Trophoblast cell (in vitro differentiated cells and primary cell): ENCODE data around the gene ZNF337.

ENCODE experiments used
- DNase-seq, 2 donors: peaks; one replicate each; pipeline ENCODE4 v3.0.0-alpha.2; 2016
- H2AFZ ChIP-seq: 2 replicates; pipeline ENCODE4 v1.6.1; 2013; ENCODE audit warnings: low read length, moderate library complexity, mild to moderate bottlenecking; ENCODE audit not compliant: insufficient read depth, poor library complexity
- H2AK5ac ChIP-seq: 2 replicates; pipeline ENCODE4 v1.6.1; 2013; ENCODE audit warnings: mild to moderate bottlenecking, low read length
- H2BK120ac ChIP-seq: 2 replicates; pipeline ENCODE4 v1.6.1; 2013; ENCODE audit warnings: low read length, mild to moderate bottlenecking, moderate library complexity; ENCODE audit not compliant: insufficient read depth, poor library complexity
- H2BK12ac ChIP-seq: 2 replicates; pipeline ENCODE4 v1.6.1; 2013; ENCODE audit warnings: mild to moderate bottlenecking, low read length, moderate library complexity
- H2BK5ac ChIP-seq: 2 replicates; pipeline ENCODE4 v1.6.1; 2013; ENCODE audit warnings: low read length, low read depth, moderate library complexity, mild to moderate bottlenecking; ENCODE audit not compliant: poor library complexity
- H3K14ac ChIP-seq: 2 replicates; pipeline ENCODE4 v1.6.1; 2013; ENCODE audit warnings: mild to moderate bottlenecking, low read length
- H3K18ac ChIP-seq: 2 replicates; pipeline ENCODE4 v1.6.1; 2013; ENCODE audit warnings: mild to moderate bottlenecking, low read length
- H3K23ac ChIP-seq: 2 replicates; pipeline ENCODE4 v1.6.1; 2013; ENCODE audit warnings: low read length
- H3K27ac ChIP-seq: 2 replicates; pipeline ENCODE4 v1.5.1; 2013; ENCODE audit warnings: low read depth, mild to moderate bottlenecking, inconsistent platforms, low read length, moderate library complexity
- H3K27me3 ChIP-seq: 2 replicates; pipeline ENCODE4 v1.6.1; 2013; ENCODE audit warnings: inconsistent platforms, mild to moderate bottlenecking, low read length, moderate library complexity; ENCODE audit not compliant: insufficient read depth
- H3K36me3 ChIP-seq, 2 experiments: 1 replicate in 1 of 2; 2 replicates in 1 of 2; pipeline ENCODE4 v1.6.1; 2013; ENCODE audit warnings: low read length in 2 of 2, mild to moderate bottlenecking in 2 of 2, moderate library complexity in 1 of 2; ENCODE audit not compliant: insufficient read depth in 2 of 2, control insufficient read depth in 1 of 2
- H3K4ac ChIP-seq: 2 replicates; pipeline ENCODE4 v1.6.1; 2013; ENCODE audit warnings: low read depth, mild to moderate bottlenecking, low read length, moderate library complexity
- H3K4me1 ChIP-seq, 2 experiments: 1 replicate in 1 of 2; 2 replicates in 1 of 2; pipeline ENCODE4 v1.6.1; 2013; ENCODE audit warnings: low read length in 2 of 2, mild to moderate bottlenecking in 2 of 2, moderate library complexity in 1 of 2; ENCODE audit not compliant: insufficient read depth in 2 of 2, control insufficient read depth in 1 of 2
- H3K4me2 ChIP-seq: 2 replicates; pipeline ENCODE4 v1.6.1; 2013; ENCODE audit warnings: inconsistent platforms, mild to moderate bottlenecking, low read length, moderate library complexity
- H3K4me3 ChIP-seq: 2 replicates; pipeline ENCODE4 v1.5.1; 2013; ENCODE audit warnings: mild to moderate bottlenecking, low read depth, low read length, inconsistent platforms
- H3K79me1 ChIP-seq: one replicate; pipeline ENCODE4 v1.6.1; 2013; ENCODE audit warnings: low read length
- H3K79me2 ChIP-seq: 2 replicates; pipeline ENCODE4 v1.6.1; 2013; ENCODE audit warnings: low read length, mild to moderate bottlenecking; ENCODE audit not compliant: control insufficient read depth, insufficient read depth, poor library complexity
- H3K9ac ChIP-seq: 2 replicates; pipeline ENCODE4 v1.6.1; 2013; ENCODE audit warnings: mild to moderate bottlenecking, low read length
- H3K9me3 ChIP-seq: 2 replicates; pipeline ENCODE4 v1.6.1; 2013; ENCODE audit warnings: low read depth, mild to moderate bottlenecking, control low read depth, inconsistent platforms, low read length; ENCODE audit not compliant: insufficient read depth
- H4K12ac ChIP-seq: 2 replicates; pipeline ENCODE4 v1.6.1; 2013; ENCODE audit warnings: low read depth, mild to moderate bottlenecking, low read length, moderate library complexity
- H4K8ac ChIP-seq: 2 replicates; pipeline ENCODE4 v1.6.1; 2013; ENCODE audit warnings: low read depth, mild to moderate bottlenecking, low read length, moderate library complexity
- H4K91ac ChIP-seq: one replicate; pipeline ENCODE4 v1.6.1; 2013; ENCODE audit warnings: low read depth, mild to moderate bottlenecking, low read length, moderate library complexity
- WGBS: extraction: QIAGEN DNeasy Blood & Tissue Kit; methylation state at CpG from one replicate; pipeline ENCODE4 v1.1.7; 2013; ENCODE audit warnings: missing lambda C conversion rate; ENCODE audit not compliant: insufficient read length, insufficient coverage; ENCODE audit errors: extremely low coverage; 5-methylcytosine and 5-hydroxymethylcytosine counted together

Gene ZNF337

GRCh38 chr20:25695532-25696370 is 902 bp downstream of the ZNF337 start:
- H3K4me1 ChIP-seq = peaks cover 0 to 3% of the 10 kb centered on the region in 2 experiments
- H3K18ac ChIP-seq = peak overlapping the region; percentile 96
- H3K79me2 ChIP-seq = peaks cover 8% of the 10 kb centered on the region
- WGBS = no CpG with 5 or more reads among the region's 30 CpGs
- peak overlapping the region; percentile 91 for H4K91ac ChIP-seq
- H3K23ac ChIP-seq = no peak overlapping the region
- H3K79me1 ChIP-seq = peaks cover 9% of the 10 kb centered on the region
- no peak for DNase-seq
- no peak overlapping the region for H2BK12ac ChIP-seq
- no peaks in the 10 kb centered on the region for H3K9me3 ChIP-seq
- no peaks in the 10 kb centered on the region for H3K27me3 ChIP-seq
- H3K9ac ChIP-seq = peak overlapping the region; percentile 97
- peak overlapping the region; percentile 85 for H3K4me2 ChIP-seq
- peak overlapping the region; percentile 44 for H2AK5ac ChIP-seq
- H3K14ac ChIP-seq = peak overlapping the region; percentile 97
- H3K36me3 ChIP-seq = no peaks in the 10 kb centered on the region
- H2BK120ac ChIP-seq = peak overlapping the region; percentile 88
- H3K4me3 ChIP-seq = peak overlapping the region; percentile 94
- H4K12ac ChIP-seq = peak overlapping the region; percentile 76
- peak overlapping the region; percentile 95 for H4K8ac ChIP-seq
- peak overlapping the region; percentile 84 for H2AFZ ChIP-seq
- peak overlapping the region; percentile 91 for H3K27ac ChIP-seq
- H3K4ac ChIP-seq = peak overlapping the region; percentile 87
- peak overlapping the region; percentile 83 for H2BK5ac ChIP-seq

GRCh38 chr20:25692499-25692898 is 4.2 kb downstream of the ZNF337 start:
- no peak overlapping the region for H3K4me2 ChIP-seq
- no CpG with 5 or more reads among the region's 2 CpGs for WGBS
- peaks cover 8% of the 10 kb centered on the region for H3K79me2 ChIP-seq
- no peak overlapping the region for H4K12ac ChIP-seq
- no peak overlapping the region for H2AK5ac ChIP-seq
- H3K9ac ChIP-seq = no peak overlapping the region
- no peak overlapping the region for H3K18ac ChIP-seq
- no peak overlapping the region for H3K27ac ChIP-seq
- DNase-seq = peak in 1 of 2 donors; percentile 22
- H3K4ac ChIP-seq = no peak overlapping the region
- peaks cover 9% of the 10 kb centered on the region for H3K79me1 ChIP-seq
- no peak overlapping the region for H2BK120ac ChIP-seq
- H3K4me1 ChIP-seq = peaks cover 0 to 3% of the 10 kb centered on the region in 2 experiments
- H2BK12ac ChIP-seq = no peak overlapping the region
- H4K91ac ChIP-seq = no peak overlapping the region
- H3K4me3 ChIP-seq = no peak overlapping the region
- no peak overlapping the region for H3K14ac ChIP-seq
- no peaks in the 10 kb centered on the region for H3K9me3 ChIP-seq
- no peak overlapping the region for H3K23ac ChIP-seq
- no peak overlapping the region for H4K8ac ChIP-seq
- no peak overlapping the region for H2BK5ac ChIP-seq
- no peak overlapping the region for H2AFZ ChIP-seq
- no peaks in the 10 kb centered on the region for H3K36me3 ChIP-seq
- no peaks in the 10 kb centered on the region for H3K27me3 ChIP-seq

GRCh38 chr20:25690427-25690826 is 6.2 kb downstream of the ZNF337 start:
- no peaks in the 10 kb centered on the region for H3K27me3 ChIP-seq
- no peak overlapping the region for H3K23ac ChIP-seq
- H4K12ac ChIP-seq = no peak overlapping the region
- H3K4me3 ChIP-seq = no peak overlapping the region
- DNase-seq = no peak
- H3K79me1 ChIP-seq = no peaks in the 10 kb centered on the region
- no peak overlapping the region for H2BK12ac ChIP-seq
- H3K4ac ChIP-seq = no peak overlapping the region
- no peak overlapping the region for H2AK5ac ChIP-seq
- H3K14ac ChIP-seq = no peak overlapping the region
- peaks cover 0 to 2% of the 10 kb centered on the region in 2 experiments for H3K36me3 ChIP-seq
- no peak overlapping the region for H3K4me2 ChIP-seq
- H3K79me2 ChIP-seq = no peaks in the 10 kb centered on the region
- no peaks in the 10 kb centered on the region for H3K9me3 ChIP-seq
- peaks cover 0 to under 1% of the 10 kb centered on the region in 2 experiments for H3K4me1 ChIP-seq
- no peak overlapping the region for H4K8ac ChIP-seq
- no peak overlapping the region for H3K9ac ChIP-seq
- H2AFZ ChIP-seq = no peak overlapping the region
- H4K91ac ChIP-seq = no peak overlapping the region
- H2BK5ac ChIP-seq = no peak overlapping the region
- H2BK120ac ChIP-seq = no peak overlapping the region
- no peak overlapping the region for H3K18ac ChIP-seq
- no peak overlapping the region for H3K27ac ChIP-seq

- no CpG with 5 or more reads among the region's 8 CpGs for WGBS
- no peak overlapping the region for H2BK120ac ChIP-seq
- H3K79me2 ChIP-seq = no peaks in the 10 kb centered on the region
- no peak overlapping the region for H2AK5ac ChIP-seq
- no peak overlapping the region for H2BK5ac ChIP-seq
- H3K79me1 ChIP-seq = no peaks in the 10 kb centered on the region
- H3K18ac ChIP-seq = no peak overlapping the region
- no peak overlapping the region for H2AFZ ChIP-seq
- no peak for DNase-seq
- H3K23ac ChIP-seq = no peak overlapping the region
- H4K91ac ChIP-seq = no peak overlapping the region
- H3K4ac ChIP-seq = no peak overlapping the region
- no peak overlapping the region for H3K4me2 ChIP-seq
- H4K12ac ChIP-seq = no peak overlapping the region
- no peak overlapping the region for H4K8ac ChIP-seq
- no peaks in the 10 kb centered on the region for H3K9me3 ChIP-seq
- no peaks in the 10 kb centered on the region for H3K4me1 ChIP-seq
- H3K9ac ChIP-seq = no peak overlapping the region
- no peak overlapping the region for H2BK12ac ChIP-seq
- no peak overlapping the region for H3K27ac ChIP-seq
- no peak overlapping the region for H3K14ac ChIP-seq
- H3K36me3 ChIP-seq = peaks cover 3 to 4% of the 10 kb centered on the region in 2 experiments
- H3K4me3 ChIP-seq = no peak overlapping the region
- no peaks in the 10 kb centered on the region for H3K27me3 ChIP-seq
Observed at GRCh38 chr20:25686081-25687067, 10.3 kb downstream of the ZNF337 start.
